Endothelial cell of umbilical vein (primary cell): Measurements from ENCODE around the gene LCA5L. TPM values are rescaled to one million over a fixed set of nuclear protein-coding genes. Genes with fewer than 3 reads are reported as not detected.
"Not testable (repeated sequence)": the region's sequence is repeated elsewhere in the genome, so short reads cannot be mapped to it uniquely, and the experiment has no call there.

Experiments used
- BruUV-seq: library from RNA; stranded (reverse); fragments of 400-500 nt; replicated peaks from 2 replicates; lab custom pipeline; 2021; lab: Mats Ljungman, UMichigan
- CTCF ChIA-PET: fragments of 300-600, 350-600 bp; sonication (Branson Sonifier 250); formaldehyde crosslinking; loops from one replicate; lab custom pipeline; 2021; ENCODE audit warnings: antibody characterized with exemption, inconsistent platforms; lab: Charles Lee
- POLR2A ChIA-PET: fragments of 300-600, 350-600 bp; sonication (Branson Sonifier 250); formaldehyde crosslinking; loops from one replicate; lab custom pipeline; 2021; ENCODE audit warnings: antibody characterized with exemption, inconsistent platforms; lab: Charles Lee
- DNase-seq: peaks from one replicate; pipeline ENCODE4 v3.0.0-alpha.2; 2011; ENCODE audit warnings: low read depth, low spot score
- FAIRE-seq: peaks from 2 replicates; lab custom pipeline; 2011; peaks lifted over from hg19 to GRCh38; lab: Jason Lieb, UNC
- H2AFZ ChIP-seq: 2 replicates; pipeline ENCODE4 v1.6.0; 2012; ENCODE audit warnings: low read depth, low read length, control low read depth, inconsistent platforms
- H3K27ac ChIP-seq: 2 replicates; pipeline ENCODE4 v1.5.1; 2011; ENCODE audit warnings: low read depth, mild to moderate bottlenecking, control low read depth, low read length, moderate library complexity; ENCODE audit not compliant: insufficient read depth
- H3K27me3 ChIP-seq, 2 experiments: 2 replicates each; pipeline versions ENCODE4 v1.6.0 to v1.6.1; 2011; ENCODE audit warnings: low read length in 2 of 2, mixed read lengths in 1 of 2; ENCODE audit not compliant: control insufficient read depth in 2 of 2, insufficient read depth in 2 of 2
- H3K36me3 ChIP-seq, 2 experiments: 2 replicates in 1 of 2; 3 replicates in 1 of 2; pipeline ENCODE4 v1.5.1; 2011; ENCODE audit warnings: low read length in 2 of 2, mild to moderate bottlenecking in 1 of 2, moderate library complexity in 1 of 2; ENCODE audit not compliant: control insufficient read depth in 2 of 2, insufficient read depth in 2 of 2; ENCODE audit errors: extremely low read depth in 1 of 2
- H3K4me1 ChIP-seq: 3 replicates; pipeline ENCODE4 v1.5.1; 2011; ENCODE audit warnings: mild to moderate bottlenecking, low read length; ENCODE audit not compliant: control insufficient read depth, insufficient read depth; ENCODE audit errors: extremely low read depth
- H3K4me2 ChIP-seq: 2 replicates; pipeline ENCODE4 v1.6.1; 2011; ENCODE audit warnings: low read length, control low read depth, mixed read lengths; ENCODE audit not compliant: insufficient read depth
- H3K4me3 ChIP-seq, 3 experiments: fragments of 200-600 bp in 1 of 3; sonication (generic), shearing (Covaris generic) in 1 of 3; replicated peaks in 1 of 3; 2 replicates each; pipeline ENCODE4 v1.5.1; 2011 to 2016; ENCODE audit warnings: control low read depth in 3 of 3, low read length in 3 of 3, mild to moderate bottlenecking in 2 of 3, inconsistent platforms in 1 of 3, low read depth in 1 of 3, moderate library complexity in 1 of 3; ENCODE audit not compliant: insufficient read depth in 1 of 3
- H3K79me2 ChIP-seq: 2 replicates; pipeline ENCODE4 v1.6.0; 2012; ENCODE audit warnings: low read length, inconsistent platforms; ENCODE audit not compliant: control insufficient read depth, insufficient read depth
- H3K9ac ChIP-seq: replicated peaks from 2 replicates; pipeline ENCODE3; 2011; ENCODE audit warnings: low read length, control low read depth; ENCODE audit not compliant: insufficient read depth; ENCODE audit errors: extremely low read depth
- H3K9me1 ChIP-seq: replicated peaks from 3 replicates; pipeline ENCODE4 v1.6.0; 2011; ENCODE audit warnings: mild to moderate bottlenecking, low read length; ENCODE audit not compliant: control insufficient read depth, insufficient read depth; ENCODE audit errors: extremely low read depth
- H3K9me3 ChIP-seq: replicated peaks from 2 replicates; pipeline ENCODE4 v1.5.1; 2012; ENCODE audit warnings: low read length, inconsistent platforms; ENCODE audit not compliant: control insufficient read depth, insufficient read depth
- H4K20me1 ChIP-seq: replicated peaks from 2 replicates; pipeline ENCODE3; 2011; ENCODE audit warnings: mild to moderate bottlenecking, low read length; ENCODE audit not compliant: control insufficient read depth, insufficient read depth; ENCODE audit errors: extremely low read depth
- CTCF ChIP-seq, 2 donors: IDR thresholded peaks; 1 replicate in 1 of 2; 2 replicates in 1 of 2; pipeline ENCODE4 v1.5.1; 2011; ENCODE audit warnings: low read length in 2 of 2, mild to moderate bottlenecking in 2 of 2, moderate library complexity in 2 of 2, control low read depth in 1 of 2, inconsistent platforms in 1 of 2, low read depth in 1 of 2; ENCODE audit not compliant: insufficient read depth in 1 of 2; ENCODE audit errors: extremely low read depth in 1 of 2
- EZH2 ChIP-seq: IDR thresholded peaks from 2 replicates; pipeline ENCODE4 v1.6.1; 2012; ENCODE audit warnings: borderline replicate concordance, low read depth, mild to moderate bottlenecking, moderate library complexity, low read length, inconsistent platforms; ENCODE audit not compliant: severe bottlenecking
- FOS ChIP-seq: IDR thresholded peaks from 2 replicates; pipeline ENCODE4 v1.6.1; 2011; ENCODE audit warnings: mild to moderate bottlenecking, low read length, moderate library complexity, borderline replicate concordance; ENCODE audit not compliant: insufficient read depth
- GATA2 ChIP-seq: IDR thresholded peaks from 2 replicates; pipeline ENCODE4 v1.7.0; 2011; ENCODE audit warnings: low read depth, mild to moderate bottlenecking, moderate library complexity, mixed read lengths, low read length; ENCODE audit not compliant: insufficient read length, insufficient read depth
- JUN ChIP-seq: IDR thresholded peaks from 2 replicates; pipeline ENCODE4 v1.6.1; 2011; ENCODE audit warnings: borderline replicate concordance, low read depth; ENCODE audit not compliant: insufficient read length, insufficient read depth
- MAX ChIP-seq: IDR thresholded peaks from 2 replicates; pipeline ENCODE4 v1.6.1; 2011; ENCODE audit not compliant: insufficient read depth, insufficient read length
- MYC ChIP-seq: IDR thresholded peaks from one replicate; pipeline ENCODE4 v1.6.1; 2011; ENCODE audit warnings: mild to moderate bottlenecking, low read depth, low read length
- POLR2A ChIP-seq: IDR thresholded peaks from 2 replicates; pipeline ENCODE4 v1.6.1; 2012; ENCODE audit warnings: low read depth, mild to moderate bottlenecking, control low read depth, low read length
- POLR2AphosphoS5 ChIP-seq: IDR thresholded peaks from 2 replicates; pipeline ENCODE4 v1.6.1; 2012; ENCODE audit warnings: low read depth, mild to moderate bottlenecking, control low read depth, low read length, moderate library complexity; ENCODE audit not compliant: insufficient read depth
- dilution Hi-C: fragments of 300-500 bp; cut with MboI; formaldehyde crosslinking; loops from one replicate; pipeline ENCODE4 v1.15.0; 2019; ENCODE audit warnings: low sequenced_read_pairs; ENCODE audit not compliant: extremely low pct_ligation_motif_present
- intact Hi-C: fragments of 100-400 bp; cut with micrococcal nuclease; formaldehyde crosslinking; loops from one replicate; pipeline ENCODE4 v1.10.0; 2022
- polyA plus RNA-seq, 4 experiments: library from polyadenylated mRNA; depleted of rRNA in 3 of 4; stranded (reverse) in 3 of 4; unstranded in 1 of 4; fragments of >200 nt; gene quantifications; 2 replicates each; pipeline versions ENCODE4 v1.2.1 to v1.2.3, GENCODE V29; 2011 to 2012; ENCODE audit warnings: missing spikeins in 1 of 4
- total RNA-seq: library from RNA; stranded (reverse); gene quantifications from 2 replicates; pipeline ENCODE4 v1.2.3, GENCODE V29; 2021

LCA5L gene
- total and polyA plus RNA-seq, 2 donors (not counting 3 experiments of a cell fraction or from before 2014, with no cell fraction given): 0.26 to 1.0 TPM

GRCh38 chr21:39419204-39419603 is 26.4 kb downstream of the LCA5L start:
- FAIRE-seq, H3K27me3 ChIP-seq, H3K36me3 ChIP-seq, intact Hi-C loops, H3K9ac ChIP-seq, dilution Hi-C loops, BruUV-seq, POLR2A ChIA-PET, H3K4me1 ChIP-seq, H4K20me1 ChIP-seq, DNase-seq, H3K79me2 ChIP-seq, H3K4me2 ChIP-seq, H2AFZ ChIP-seq, H3K27ac ChIP-seq, CTCF ChIA-PET, H3K4me3 ChIP-seq, H3K9me1 ChIP-seq, H3K9me3 ChIP-seq: not testable (repeated sequence)

- no peak overlapping the region for H3K4me2 ChIP-seq
- no peaks in the 10 kb centered on the region for H3K4me1 ChIP-seq
- TF ChIP-seq POLR2AphosphoS5: no peak
- no peak for TF ChIP-seq CTCF (IDR thresholded peaks at IDR 0.05; ENCODE audit: extremely low read depth in 1 of 2, insufficient read depth in 1 of 2, low read depth in 1 of 2, low read length in 2 of 2)
- no peak for TF ChIP-seq MYC
- TF ChIP-seq POLR2A: no peak
- TF ChIP-seq JUN: no peak
- TF ChIP-seq GATA2: no peak
- TF ChIP-seq MAX: no peak
- no peak for TF ChIP-seq FOS
- no peak for TF ChIP-seq EZH2
- intact Hi-C loops: no loop called here
- POLR2A ChIA-PET: no interaction called here
- CTCF ChIA-PET: interaction anchor here (1.5 kb wide), 1 partner anchor 18 kb away, joined by 5 read pairs; no protein-coding TSS in a partner anchor
- DNase-seq (no peak), FAIRE-seq (no peak)
- no peak overlapping the region for H3K27ac ChIP-seq
- no peak overlapping the region for H3K9ac ChIP-seq
- peaks cover 5 to 8% of the 10 kb centered on the region in 2 experiments for H3K36me3 ChIP-seq
- dilution Hi-C loops: no loop called here
- H3K4me3 ChIP-seq: no peak overlapping the region
- no peaks in the 10 kb centered on the region for H4K20me1 ChIP-seq
- no peaks in the 10 kb centered on the region for H3K27me3 ChIP-seq
- H2AFZ ChIP-seq: no peak overlapping the region
- H3K79me2 ChIP-seq: no peaks in the 10 kb centered on the region
- H3K9me3 ChIP-seq: peaks cover 3% of the 10 kb centered on the region
- BruUV-seq: no TSS peak
- no peaks in the 10 kb centered on the region for H3K9me1 ChIP-seq
Observed at GRCh38 chr21:39406065-39406464, 39.5 kb downstream of the LCA5L start.
